ENCODE measurements around the gene CYP26B1.

Gene CYP26B1

DNA sequence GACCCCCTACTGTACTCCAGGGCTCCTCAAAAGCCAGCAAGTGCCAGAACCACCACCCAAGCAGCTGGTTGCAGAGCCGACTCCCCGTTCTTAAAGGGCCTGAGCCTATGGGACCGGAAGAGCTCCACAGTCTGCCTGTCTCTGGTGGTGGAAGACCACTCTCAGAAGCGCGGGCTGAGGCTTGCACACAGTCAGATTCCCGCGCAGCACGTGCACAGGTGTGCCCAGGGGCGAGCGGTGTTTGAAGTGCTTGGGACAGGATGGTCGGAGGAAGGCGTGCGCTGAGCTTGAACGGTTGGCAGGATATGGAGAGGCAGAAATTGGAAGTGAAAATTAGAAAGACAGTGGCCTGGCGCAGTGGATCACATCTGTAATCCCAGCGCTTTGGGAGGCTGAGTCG lies 64.8 kb downstream of the CYP26B1 start:
- no peaks in the 10 kb centered on the region for H3K9me3 ChIP-seq (ENCODE audit: severe bottlenecking)
- H3K4me3 ChIP-seq (ENCODE audit: low read depth, low read length), result no peak overlapping the region
- H3K36me3 ChIP-seq, result no peaks in the 10 kb centered on the region
- no peak overlapping the region for H3K27ac ChIP-seq
- DNase-seq, result no peak
- TF ChIP-seq, protein P1, sequence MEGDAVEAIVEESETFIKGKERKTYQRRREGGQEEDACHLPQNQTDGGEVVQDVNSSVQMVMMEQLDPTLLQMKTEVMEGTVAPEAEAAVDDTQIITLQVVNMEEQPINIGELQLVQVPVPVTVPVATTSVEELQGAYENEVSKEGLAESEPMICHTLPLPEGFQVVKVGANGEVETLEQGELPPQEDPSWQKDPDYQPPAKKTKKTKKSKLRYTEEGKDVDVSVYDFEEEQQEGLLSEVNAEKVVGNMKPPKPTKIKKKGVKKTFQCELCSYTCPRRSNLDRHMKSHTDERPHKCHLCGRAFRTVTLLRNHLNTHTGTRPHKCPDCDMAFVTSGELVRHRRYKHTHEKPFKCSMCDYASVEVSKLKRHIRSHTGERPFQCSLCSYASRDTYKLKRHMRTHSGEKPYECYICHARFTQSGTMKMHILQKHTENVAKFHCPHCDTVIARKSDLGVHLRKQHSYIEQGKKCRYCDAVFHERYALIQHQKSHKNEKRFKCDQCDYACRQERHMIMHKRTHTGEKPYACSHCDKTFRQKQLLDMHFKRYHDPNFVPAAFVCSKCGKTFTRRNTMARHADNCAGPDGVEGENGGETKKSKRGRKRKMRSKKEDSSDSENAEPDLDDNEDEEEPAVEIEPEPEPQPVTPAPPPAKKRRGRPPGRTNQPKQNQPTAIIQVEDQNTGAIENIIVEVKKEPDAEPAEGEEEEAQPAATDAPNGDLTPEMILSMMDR (IDR thresholded peaks at IDR 0.05; ENCODE audit: low read depth, low read length), result no peak
- H3K27me3 ChIP-seq (ENCODE audit: insufficient read depth, low read depth, severe bottlenecking), result no peaks in the 10 kb centered on the region

- no peak overlapping the region for H3K4me3 ChIP-seq (ENCODE audit: low read depth, low read length)
- H3K9me3 ChIP-seq (ENCODE audit: severe bottlenecking), result no peaks in the 10 kb centered on the region
- no peak for DNase-seq
- no peaks in the 10 kb centered on the region for H3K36me3 ChIP-seq
- no peaks in the 10 kb centered on the region for H3K27me3 ChIP-seq (ENCODE audit: insufficient read depth, low read depth, severe bottlenecking)
- TF ChIP-seq, protein P1 (IDR thresholded peaks at IDR 0.05; ENCODE audit: low read depth, low read length), result no peak
- H3K27ac ChIP-seq, result no peak overlapping the region
Measured at GRCh38 chr2:72082021-72082601, 65.6 kb downstream of the CYP26B1 start.

GRCh38 chr2:72081451-72081850 lies 66.2 kb downstream of the CYP26B1 start:
- no peaks in the 10 kb centered on the region for H3K36me3 ChIP-seq
- H3K4me3 ChIP-seq (ENCODE audit: low read depth, low read length), result no peak overlapping the region
- TF ChIP-seq, protein P1 (IDR thresholded peaks at IDR 0.05; ENCODE audit: low read depth, low read length), result no peak
- no peak overlapping the region for H3K27ac ChIP-seq
- DNase-seq, result no peak
- no peaks in the 10 kb centered on the region for H3K9me3 ChIP-seq (ENCODE audit: severe bottlenecking)
- no peaks in the 10 kb centered on the region for H3K27me3 ChIP-seq (ENCODE audit: insufficient read depth, low read depth, severe bottlenecking)

DNA sequence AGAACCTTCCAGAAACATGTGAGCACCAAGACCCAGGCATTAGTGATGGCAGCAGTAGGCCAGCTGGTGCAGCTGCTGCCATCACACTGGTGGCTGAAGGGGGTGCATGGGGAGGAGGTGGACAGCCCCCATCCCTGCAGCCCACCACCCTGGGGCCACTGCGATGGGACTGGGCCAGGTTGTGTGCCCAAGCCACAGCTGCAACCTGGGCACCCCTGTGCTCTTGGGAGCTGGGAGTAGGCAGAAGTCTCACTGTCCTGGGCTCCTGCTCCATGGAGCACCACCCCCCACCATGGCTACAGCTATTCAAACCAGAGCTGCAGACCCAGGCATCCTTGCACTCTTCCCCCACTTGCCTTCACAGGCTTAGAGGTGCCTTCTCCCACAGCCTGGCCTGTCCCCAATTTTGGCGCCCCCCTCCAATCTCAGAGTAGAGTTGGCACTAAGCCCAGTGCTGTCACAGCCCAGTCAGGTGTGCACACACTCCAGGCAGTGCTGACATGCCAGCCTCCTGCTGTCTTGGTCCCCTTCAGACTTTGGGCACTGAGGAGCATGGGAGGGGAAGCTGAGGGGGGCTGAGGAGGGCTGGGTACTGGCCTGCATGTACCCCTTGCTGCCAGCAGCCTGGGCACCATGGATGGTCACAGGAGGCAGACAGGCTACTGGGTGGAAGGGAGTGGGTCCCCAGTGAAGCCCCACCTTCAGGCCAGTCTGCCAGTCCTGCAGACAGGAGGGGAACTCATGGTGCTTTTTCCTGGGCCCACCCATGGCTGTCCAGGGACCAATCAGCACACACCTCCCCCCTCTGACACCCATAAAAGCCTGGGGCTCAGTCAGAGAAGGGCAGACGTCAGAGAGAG lies 67.1 kb downstream of the CYP26B1 start:
- Histone ChIP-seq H3K4me3 (ENCODE audit: low read depth, low read length) (no peak overlapping the region), H3K36me3 (no peaks in the 10 kb centered on the region), H3K27ac (no peak overlapping the region), H3K9me3 (ENCODE audit: severe bottlenecking) (peaks cover 4% of the 10 kb centered on the region), H3K27me3 (ENCODE audit: insufficient read depth, low read depth, severe bottlenecking) (no peaks in the 10 kb centered on the region)
- DNase-seq, result no peak
- TF ChIP-seq, protein P1 (IDR thresholded peaks at IDR 0.05; ENCODE audit: low read depth, low read length), result no peak
